HG02759 (cell line): ENCODE results near the gene ZHX3.

Experiments used
- ATAC-seq: cut with Tn5 transposase; IDR thresholded peaks from one replicate; pipeline ENCODE4 v1.9.1; 2021; ENCODE audit warnings: mild to moderate bottlenecking, moderate library complexity; ENCODE audit not compliant: unreplicated experiment

ZHX3 gene

DNA sequence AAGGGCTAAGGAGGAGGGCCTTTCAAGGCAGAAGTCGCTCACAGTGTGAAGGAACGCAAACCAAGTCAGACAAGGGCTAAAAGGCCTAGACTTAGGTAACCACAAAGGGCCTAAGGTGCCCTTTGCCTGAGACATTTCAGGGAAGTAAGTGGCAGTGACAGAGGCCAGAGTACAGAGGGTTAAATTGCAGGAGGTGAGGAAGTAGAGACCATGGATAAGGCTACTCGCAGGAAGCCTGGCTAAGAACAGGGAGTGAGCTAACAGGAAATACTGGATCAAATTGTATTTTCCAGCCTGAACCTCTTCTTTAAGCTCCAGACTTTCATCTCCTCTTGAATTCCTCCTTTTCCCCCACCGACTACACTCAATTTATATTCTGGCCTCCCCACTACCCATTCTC, 16.6 kb downstream of the ZHX3 start:
- no peak for ATAC-seq

DNA sequence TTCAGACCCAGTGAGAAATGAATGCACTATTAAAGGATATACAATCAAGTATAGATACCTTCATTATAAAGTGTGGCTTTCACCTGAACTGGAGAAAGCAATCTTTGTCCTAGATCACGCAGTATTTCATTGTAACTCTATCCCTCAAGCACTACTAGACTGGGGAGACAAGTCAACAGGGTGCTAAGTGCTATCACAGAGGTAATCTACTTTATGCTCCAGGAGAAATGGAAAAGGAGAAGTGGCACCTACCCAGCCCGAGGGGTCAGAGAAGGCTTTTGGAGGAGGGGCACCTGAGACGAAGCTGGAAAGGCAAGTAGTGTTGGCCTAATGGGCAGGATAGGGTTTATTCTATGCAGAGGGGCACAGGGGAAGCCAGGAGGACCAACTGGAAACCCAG, 17.1 kb downstream of the ZHX3 start:
- no peak for ATAC-seq

DNA sequence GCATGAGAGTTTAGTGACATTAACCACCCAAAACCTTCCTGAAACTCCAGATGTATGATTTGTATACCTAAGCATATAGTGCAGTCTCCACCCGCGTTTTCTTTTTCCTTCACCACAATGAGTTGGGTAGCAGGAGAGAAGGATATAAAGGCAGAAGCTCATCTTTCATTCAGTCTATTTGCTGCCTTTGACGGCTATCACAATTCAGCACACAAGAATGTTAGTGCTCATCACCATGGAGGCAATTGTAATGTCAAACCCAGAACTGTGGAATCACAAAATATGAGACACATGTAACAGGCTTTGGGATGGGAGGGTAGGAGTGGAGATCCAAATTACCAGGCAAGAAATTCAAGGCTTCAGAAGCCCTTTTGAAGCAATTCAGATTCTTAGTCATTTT, 17.6 kb downstream of the ZHX3 start:
- ATAC-seq: no peak

DNA sequence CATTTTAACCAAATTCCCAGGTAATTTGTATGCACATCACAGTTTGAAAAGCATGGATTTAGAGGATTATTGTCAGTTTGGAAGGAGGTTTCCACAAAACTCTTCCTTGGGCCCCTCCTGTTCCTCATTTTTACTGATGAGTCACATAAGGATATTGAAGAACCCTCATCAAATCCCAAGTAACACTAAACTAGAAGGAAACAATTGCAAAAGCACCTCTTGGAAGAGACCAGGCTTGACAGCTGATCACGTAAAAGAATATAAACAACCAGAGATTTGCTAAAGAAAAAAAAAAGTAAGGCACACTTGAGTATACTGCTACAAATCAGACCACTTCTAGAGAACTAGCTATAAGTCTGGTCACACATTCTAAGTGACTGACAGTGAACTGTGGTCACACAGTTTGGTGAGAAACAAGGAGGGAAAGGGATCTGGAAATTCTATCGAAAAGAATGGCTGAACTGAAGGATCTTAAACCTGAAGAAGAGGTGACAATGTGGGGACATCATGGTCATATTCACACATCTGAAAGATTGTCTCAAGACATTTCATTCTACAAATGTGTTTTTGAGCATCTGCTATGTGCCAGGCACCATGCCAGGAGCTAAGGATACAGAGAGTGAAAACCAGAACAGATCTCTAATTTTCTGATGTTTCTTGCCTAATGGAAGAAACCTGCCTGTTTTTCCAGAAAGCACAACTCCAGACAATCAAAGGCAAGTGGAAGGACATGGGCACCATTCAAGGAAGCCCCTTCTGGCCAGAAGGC, 24.1 kb downstream of the ZHX3 start:
- ATAC-seq: no peak

DNA sequence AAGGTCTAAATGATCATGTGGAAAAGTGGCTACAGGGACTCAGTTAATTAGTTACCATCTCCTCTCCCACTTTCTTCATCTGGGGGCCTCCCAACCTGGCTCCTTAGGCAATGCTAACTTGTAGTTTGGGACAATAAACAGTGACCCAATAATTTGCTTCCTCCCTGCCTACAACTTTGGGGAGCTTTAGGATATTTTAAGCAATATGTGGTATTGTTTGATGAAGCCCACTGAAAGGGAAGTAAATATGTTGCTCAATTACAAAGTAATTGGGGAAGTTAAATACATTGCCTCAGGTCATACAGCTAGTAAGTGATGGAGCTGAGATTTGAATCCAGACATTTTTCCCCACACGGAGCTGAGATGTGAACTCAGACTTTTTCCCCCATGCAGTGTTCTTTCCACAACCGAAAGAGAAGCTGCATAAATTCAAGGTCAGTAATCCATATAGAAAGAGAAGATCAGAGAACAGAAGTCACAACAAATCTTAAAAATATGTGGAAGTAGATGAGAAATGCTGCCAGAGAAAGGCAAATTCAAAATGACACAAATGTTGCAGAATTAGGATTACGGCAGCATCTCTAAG, 26.6 kb downstream of the ZHX3 start:
- ATAC-seq: no peak

DNA sequence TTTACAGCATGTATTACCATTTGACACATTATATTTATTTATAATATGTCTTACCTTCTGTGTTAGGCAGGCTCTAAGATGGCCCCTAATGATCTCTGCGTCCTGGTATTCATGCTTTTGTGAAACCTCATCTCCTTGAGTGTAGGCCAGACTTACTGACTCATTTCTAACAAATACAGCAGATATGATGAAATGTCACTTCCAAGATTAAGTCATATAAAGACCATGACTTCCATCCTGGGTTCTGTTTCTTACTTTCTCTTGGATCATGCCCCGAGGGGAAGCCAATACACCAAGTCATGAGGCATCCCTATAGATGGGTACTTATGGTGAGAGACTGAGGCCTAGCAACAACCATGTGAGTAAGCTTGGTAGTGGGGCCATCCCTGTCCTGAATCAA, 30.2 kb downstream of the ZHX3 start:
- no peak for ATAC-seq

DNA sequence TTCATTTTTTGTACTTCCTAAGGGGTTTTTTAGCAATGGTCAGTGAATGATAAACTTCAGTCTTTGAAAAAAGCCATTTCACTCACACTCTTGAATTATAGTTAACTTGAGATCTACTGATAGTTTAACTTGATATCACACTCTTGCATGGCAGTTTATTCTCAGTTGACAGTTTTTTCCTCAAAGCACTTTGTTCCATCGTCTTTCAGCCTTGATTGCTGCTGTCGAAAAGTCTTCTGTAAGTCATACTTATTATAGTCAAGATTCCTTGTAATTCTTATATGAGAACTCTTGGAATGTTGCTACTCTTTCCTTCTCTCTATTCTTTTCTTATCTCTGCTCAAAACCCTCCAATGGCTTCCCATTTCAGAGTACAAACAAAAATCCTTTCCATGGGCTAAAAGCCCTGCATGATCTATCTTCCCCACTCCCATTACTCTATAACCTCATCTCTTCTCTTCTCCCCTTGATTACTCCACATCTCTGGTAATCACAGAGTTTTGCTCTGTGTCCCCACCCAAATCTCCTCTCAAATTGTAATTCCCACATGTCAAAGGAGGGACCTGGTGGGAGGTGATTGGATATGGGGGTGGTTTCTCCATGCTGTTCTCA, 31.2 kb downstream of the ZHX3 start:
- no peak for ATAC-seq

DNA sequence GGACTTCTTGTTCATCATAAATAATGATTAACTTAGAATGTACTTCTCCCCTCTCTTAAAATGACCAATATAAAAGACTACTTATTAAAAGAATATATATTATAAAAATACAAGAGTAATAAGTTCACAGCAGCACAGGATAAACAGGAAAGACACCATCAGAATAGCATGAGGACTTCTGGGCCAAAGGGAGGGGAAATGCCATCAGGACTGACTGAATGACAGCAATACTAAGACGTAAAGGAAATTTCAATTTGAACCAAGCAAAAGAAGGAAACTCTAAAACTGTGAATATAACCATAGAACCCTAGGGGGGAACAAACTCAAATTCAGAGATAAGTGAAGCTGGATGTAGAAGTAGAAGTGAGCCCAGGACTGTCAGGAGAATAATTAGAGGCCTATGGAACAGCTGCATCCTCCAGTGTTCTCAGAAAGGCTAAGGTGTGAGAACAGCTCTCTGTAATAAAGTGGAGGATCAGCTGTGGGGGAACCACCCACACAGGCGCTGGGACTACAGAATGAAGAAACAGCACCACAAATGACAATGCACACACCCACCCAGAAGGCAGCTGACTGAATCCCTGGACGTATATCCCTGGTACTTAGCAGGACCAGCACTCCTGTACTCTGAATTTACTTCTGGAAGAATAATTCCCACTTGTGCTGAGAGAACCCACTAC, 37.8 kb downstream of the ZHX3 start:
- ATAC-seq: no peak

DNA sequence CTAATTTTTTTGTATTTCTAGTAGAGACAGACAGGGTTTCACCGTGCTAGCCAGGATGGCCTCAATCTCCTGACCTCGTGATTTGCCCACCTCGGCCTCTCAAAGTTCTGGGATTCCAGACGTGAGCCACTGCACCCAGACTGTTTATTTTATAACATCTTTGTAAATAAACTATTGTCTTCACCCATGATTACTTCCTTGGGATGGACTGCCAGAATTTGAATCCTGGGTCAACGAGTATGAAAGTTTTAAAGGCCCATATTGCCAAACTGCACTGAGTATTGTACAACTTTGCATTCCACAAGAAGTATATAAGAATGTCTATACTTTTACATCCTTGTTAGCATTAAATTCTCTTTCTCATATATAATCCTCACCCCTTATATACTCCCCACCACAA, 38.6 kb downstream of the ZHX3 start:
- no peak for ATAC-seq

DNA sequence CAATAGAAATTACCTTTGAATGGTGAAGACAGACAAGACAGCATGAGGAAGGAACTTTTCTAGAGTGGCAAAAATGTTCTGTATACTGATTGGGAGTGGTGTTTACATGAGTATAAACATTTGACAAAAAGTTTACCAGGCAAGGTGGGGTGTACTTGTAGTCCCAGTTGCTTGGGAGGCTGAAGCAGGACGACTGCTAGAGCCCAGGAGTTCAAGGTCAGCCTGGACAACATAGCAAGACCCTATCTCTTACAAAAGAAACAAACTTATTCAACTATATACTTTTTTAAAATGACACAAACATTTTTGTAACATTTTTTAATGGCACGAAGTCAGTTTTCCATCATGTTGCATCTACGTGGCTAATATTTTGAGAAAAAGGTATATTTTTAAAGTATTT, 40.5 kb downstream of the ZHX3 start:
- no peak for ATAC-seq

DNA sequence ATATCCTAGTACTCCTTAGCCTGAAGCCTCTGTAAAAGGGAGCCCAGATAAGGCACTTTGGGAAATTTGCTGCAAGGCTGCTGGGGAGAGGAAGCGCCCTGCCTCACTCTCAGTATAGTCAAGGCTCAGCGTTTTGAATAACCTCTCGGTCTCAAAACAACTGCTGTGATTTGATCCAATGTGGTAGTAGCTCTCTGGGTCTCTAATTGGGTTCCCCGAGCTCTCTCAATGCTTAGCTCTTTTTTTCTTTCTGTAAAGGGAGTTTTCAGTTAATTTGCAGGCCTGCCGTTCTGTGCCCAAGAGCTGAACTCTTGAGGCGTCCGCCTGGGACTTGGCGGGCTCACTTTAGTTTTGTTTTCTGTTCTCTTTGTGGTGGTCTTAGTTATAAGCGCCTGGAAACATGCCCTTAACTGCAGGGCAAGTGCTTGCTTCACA, 41.2 kb downstream of the ZHX3 start:
- ATAC-seq: no peak

DNA sequence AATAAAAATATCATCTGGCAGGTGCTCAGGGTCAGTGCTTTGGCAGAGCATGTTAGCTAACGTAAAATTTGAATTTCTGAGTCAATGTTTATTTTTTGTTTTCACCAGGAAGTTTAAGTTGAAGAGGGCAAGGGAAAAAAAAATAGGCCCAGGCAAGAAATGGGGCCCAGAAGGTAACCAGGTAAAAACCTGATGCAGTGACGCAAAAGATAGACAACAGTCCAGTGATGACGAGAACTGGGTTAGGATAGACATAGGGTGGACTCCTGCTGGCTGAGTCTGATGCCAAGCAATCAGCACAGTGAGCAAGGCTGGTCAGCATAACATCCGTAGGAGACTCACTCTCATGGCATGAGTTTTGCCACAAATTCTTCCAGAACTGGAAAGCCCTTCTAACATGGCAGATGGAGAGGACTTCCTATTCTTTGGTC, 42.2 kb downstream of the ZHX3 start:
- ATAC-seq: no peak

DNA sequence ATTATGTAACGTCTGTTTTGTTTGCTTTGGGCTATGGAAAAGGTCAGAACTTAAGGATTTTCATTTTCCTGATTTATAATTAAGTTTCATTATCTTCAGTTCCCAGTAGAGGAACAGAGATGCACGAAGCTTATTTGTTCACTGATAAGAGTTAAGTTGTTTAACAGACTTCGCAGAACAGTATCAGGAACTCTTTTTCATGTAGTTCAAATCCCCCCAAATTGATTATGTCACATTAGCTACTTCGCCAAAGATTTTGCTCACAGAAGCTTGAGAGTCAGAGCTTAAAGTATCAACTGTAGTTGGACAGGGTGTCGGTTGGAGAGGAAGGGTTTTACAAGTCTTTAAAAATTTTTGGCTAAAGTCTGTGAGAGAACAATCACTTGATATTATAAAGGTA, 43.4 kb downstream of the ZHX3 start:
- ATAC-seq: no peak

DNA sequence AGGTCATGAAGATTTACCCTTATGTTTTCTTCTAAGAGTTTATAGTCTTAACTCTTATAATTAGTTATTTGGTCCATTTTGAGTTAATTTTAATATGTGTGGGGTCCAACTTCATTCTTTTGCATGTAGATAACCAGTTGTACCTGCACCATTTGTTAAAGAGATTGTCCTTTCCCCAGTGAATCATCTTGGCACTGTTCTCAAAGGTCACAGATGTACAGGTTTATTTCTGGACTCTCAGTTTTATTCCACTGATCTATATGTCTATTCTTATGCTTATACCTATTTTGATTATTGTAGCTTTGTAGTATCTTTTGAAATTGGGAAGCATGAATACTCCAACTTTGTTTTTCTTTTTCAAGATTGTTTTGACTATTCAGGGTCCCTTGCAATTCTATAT, 44.1 kb downstream of the ZHX3 start:
- ATAC-seq: no peak

DNA sequence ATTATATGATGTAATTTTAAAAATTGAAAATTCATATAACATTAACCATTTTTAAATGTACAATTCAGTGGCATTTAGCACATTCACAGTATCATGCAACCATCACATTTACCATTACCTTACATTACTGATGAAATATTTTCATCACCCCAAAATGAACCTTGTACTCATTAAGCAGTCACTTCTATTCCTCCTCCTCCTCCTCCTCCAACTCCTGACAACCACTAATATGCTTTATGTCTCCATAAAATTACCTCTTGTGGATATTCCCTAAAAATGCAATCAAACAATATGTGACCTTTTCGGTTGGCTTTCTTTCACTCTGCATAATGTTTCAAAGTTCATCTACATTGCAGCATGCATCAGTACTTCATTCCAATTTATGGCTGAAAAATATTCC, 45.2 kb downstream of the ZHX3 start:
- no peak for ATAC-seq

DNA sequence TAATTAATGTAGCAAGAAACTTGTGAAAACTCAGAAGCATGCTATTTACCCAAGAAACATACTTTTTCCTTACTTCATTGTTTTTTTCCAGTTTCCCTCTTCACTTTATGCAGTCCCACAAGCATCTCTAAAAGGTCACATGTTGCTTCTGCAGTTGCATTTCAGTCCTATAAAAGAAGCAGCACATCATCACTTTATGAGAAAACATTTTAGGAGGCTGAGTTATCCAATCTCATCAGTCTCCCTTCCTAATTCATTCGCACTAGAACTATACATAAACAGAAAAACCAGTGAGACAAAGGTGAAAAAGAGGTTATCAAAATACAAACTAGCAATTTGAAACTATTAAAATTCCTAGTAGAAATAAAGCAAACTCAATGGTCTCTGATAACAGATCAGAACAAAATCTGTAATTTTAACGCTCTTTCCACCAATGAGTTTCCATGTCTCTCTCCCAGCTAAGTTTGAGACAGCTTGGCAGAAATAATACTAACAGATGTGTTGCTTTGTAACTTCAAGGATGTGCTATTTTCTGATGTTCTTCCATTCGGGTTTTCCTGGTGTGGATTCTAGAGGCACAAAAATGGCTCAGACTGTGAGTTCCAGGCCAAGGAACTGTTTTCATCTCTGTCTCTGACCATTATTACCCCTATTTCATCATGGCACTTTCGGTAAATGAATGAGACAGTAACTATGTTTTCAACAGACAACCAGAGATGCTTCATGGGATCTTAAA, 48.4 kb downstream of the ZHX3 start:
- ATAC-seq: no peak

DNA sequence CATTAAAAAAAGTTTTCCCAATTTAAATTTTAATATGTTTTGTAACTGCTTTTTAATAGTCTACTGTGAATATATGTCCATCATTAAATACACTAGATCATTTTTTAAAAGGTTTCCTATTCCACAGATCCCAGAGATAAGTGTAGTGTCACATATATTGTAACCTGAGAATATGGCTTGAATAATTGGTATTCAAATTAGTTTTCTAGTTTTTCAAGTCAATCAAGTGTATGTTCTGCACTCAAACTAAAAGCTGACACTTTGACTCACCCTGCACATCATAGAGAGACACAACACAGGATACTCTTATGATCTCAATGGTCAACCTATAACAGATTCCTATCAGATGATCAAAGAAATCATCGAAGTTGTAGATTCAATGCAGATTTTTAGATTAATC, 49.1 kb downstream of the ZHX3 start:
- ATAC-seq: no peak

DNA sequence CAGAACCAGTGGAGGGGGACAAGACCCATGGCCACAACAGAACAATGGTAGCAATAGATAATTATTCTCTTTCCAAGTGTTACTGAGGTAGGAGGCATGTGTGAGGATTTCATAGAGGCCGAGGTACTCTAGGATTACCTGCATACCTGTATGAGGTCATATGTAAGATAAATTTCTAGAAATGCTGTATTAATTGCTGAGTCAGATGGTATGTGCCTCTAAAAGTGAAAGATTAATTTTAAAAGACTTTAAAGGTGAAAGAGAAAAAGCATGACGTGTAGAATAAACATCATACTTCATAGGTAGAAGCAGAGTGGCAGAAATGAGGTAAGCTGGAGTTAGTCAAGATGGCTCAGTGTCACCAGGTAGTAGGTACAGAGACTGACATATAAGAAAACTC, 51.6 kb downstream of the ZHX3 start:
- no peak for ATAC-seq

DNA sequence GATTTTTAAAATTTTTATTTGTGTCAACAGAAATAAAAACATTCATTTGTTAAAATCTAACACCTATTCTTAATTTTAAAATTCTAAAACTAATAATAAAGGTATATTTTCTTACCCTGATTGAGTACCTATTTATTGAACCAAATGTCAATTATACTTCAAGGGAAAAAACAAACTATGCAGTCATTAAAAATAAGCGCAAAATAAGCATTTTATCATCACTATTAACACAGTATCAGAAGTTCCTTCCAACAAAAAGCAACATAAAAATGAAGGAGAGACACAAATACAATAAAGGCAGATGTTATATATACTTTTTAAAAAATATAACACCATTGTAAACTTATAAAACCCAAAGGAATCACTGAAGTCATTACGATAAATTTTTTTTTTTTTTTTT, 52.7 kb downstream of the ZHX3 start:
- no peak for ATAC-seq

DNA sequence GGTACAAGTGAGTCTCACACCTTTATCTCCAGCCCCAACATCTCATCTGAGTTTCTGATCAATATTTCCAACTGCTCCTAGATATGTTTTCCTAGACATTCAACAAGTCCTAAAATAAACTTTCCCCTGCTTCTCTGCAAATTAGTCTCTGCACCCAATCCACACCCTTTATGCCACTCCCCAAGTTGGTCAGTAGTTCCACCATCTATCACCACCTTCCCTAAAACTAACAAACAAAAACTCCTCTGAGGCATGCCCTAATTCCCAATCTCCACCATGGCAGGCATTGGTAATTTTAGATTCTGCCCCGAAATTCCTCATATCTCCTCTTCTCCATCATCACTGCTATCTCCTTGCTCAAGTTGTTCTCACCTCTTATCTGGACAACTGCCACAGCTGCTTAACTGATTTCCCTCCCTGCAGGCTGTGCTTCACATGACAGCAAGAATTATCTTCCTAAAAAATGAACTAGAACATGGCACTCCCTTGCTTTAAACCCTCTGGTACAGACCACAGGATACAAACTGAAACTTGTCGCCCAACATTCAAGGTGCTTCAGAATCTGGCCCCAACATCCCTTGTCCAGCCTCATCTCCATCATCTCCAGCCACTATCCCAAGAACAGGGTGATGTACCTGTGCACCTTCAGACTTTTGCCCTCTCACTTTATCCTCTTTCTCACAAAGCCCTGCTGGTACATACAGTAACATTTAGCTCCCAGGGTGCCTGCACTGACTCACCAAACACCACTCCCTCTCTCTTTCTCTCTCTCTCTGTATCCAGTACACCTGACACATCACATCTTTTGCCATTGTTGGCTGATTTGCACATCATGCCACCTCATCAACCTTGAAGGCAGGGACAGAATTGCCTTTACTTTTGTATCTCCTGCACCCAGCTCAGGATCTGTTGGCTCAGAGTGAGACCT, 55.5 kb downstream of the ZHX3 start:
- ATAC-seq: no peak
